GM19023 (cell line): ENCODE data around the gene APOL2.

Experiments used
- ATAC-seq: cut with Tn5 transposase; IDR thresholded peaks from one replicate; pipeline ENCODE4 v1.9.1; 2021; ENCODE audit warnings: mild to moderate bottlenecking, moderate library complexity; ENCODE audit not compliant: unreplicated experiment

The APOL2 gene

GRCh38 chr22:36180038-36180880 is 59.1 kb downstream of the APOL2 start:
- ATAC-seq: no peak

DNA sequence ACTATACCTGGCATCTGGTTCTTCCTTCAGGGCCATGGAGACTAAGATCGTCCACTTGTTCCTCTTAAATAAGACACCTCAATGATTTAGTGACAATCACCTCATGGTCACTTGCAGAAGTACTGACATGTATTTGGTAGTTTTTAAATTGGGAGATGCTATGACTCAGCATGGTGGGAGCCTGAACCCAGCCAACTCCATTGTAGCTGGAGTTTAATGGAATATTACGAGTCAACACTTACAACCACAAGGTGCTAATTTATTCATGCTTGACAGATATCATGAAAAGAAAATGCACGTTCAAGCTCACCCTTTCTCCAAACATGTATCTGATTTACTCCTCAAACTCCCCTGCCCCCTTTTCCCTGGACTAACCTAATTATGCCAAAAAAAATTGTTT is 62.2 kb downstream of the APOL2 start:
- no peak for ATAC-seq
